Measurements from ENCODE around the gene ADARB2.

The ADARB2 gene

GRCh38 chr10:1491901-1492300 lies 245.4 kb downstream of the ADARB2 start:
- no peak overlapping the region for H3K9ac ChIP-seq (ENCODE audit: low read depth, low read length)
- no peaks in the 10 kb centered on the region for H3K9me3 ChIP-seq (ENCODE audit: control insufficient read depth, insufficient read depth, low read length)
- H3K4me1 ChIP-seq (ENCODE audit: insufficient read depth, low read length), result no peaks in the 10 kb centered on the region
- no peaks in the 10 kb centered on the region for H3K36me3 ChIP-seq (ENCODE audit: insufficient read depth, low read length)

- H3K4me1 ChIP-seq (ENCODE audit: insufficient read depth, low read length), result no peaks in the 10 kb centered on the region
- H3K36me3 ChIP-seq (ENCODE audit: insufficient read depth, low read length), result no peaks in the 10 kb centered on the region
- no peak overlapping the region for H3K9ac ChIP-seq (ENCODE audit: low read depth, low read length)
- no peaks in the 10 kb centered on the region; the same call in 1 of the 2 replicates for H3K9me3 ChIP-seq (ENCODE audit: control insufficient read depth, insufficient read depth, low read length)
Measured at GRCh38 chr10:1489801-1490200, 247.5 kb downstream of the ADARB2 start.

- Histone ChIP-seq H3K36me3 (ENCODE audit: insufficient read depth, low read length) (no peaks in the 10 kb centered on the region), H3K9ac (ENCODE audit: low read depth, low read length) (no peak overlapping the region), H3K9me3 (ENCODE audit: control insufficient read depth, insufficient read depth, low read length) (no peaks in the 10 kb centered on the region; the same call in 1 of the 2 replicates), H3K4me1 (ENCODE audit: insufficient read depth, low read length) (no peaks in the 10 kb centered on the region)
Measured at GRCh38 chr10:1488970-1489548, 248.3 kb downstream of the ADARB2 start.

GRCh38 chr10:1486841-1487687 lies 250.3 kb downstream of the ADARB2 start:
- Histone ChIP-seq H3K36me3 (ENCODE audit: insufficient read depth, low read length) (no peaks in the 10 kb centered on the region), H3K4me1 (ENCODE audit: insufficient read depth, low read length) (no peaks in the 10 kb centered on the region), H3K9me3 (ENCODE audit: control insufficient read depth, insufficient read depth, low read length) (no peaks in the 10 kb centered on the region; the same call in none of the 2 replicates), H3K9ac (ENCODE audit: low read depth, low read length) (no peak overlapping the region)

GRCh38 chr10:1485357-1485756 lies 252.0 kb downstream of the ADARB2 start:
- H3K4me1 ChIP-seq (ENCODE audit: insufficient read depth, low read length), result no peaks in the 10 kb centered on the region
- no peaks in the 10 kb centered on the region for H3K36me3 ChIP-seq (ENCODE audit: insufficient read depth, low read length)
- H3K9me3 ChIP-seq (ENCODE audit: control insufficient read depth, insufficient read depth, low read length), result no peaks in the 10 kb centered on the region; the same call in none of the 2 replicates
- no peak overlapping the region for H3K9ac ChIP-seq (ENCODE audit: low read depth, low read length)

GRCh38 chr10:1483826-1484225 lies 253.5 kb downstream of the ADARB2 start:
- Histone ChIP-seq H3K4me1 (ENCODE audit: insufficient read depth, low read length) (no peaks in the 10 kb centered on the region), H3K9ac (ENCODE audit: low read depth, low read length) (no peak overlapping the region), H3K36me3 (ENCODE audit: insufficient read depth, low read length) (no peaks in the 10 kb centered on the region), H3K9me3 (ENCODE audit: control insufficient read depth, insufficient read depth, low read length) (peaks cover 4% of the 10 kb centered on the region)

GRCh38 chr10:1483246-1483645 lies 254.1 kb downstream of the ADARB2 start:
- Histone ChIP-seq H3K9ac (ENCODE audit: low read depth, low read length) (no peak overlapping the region), H3K36me3 (ENCODE audit: insufficient read depth, low read length) (no peaks in the 10 kb centered on the region), H3K9me3 (ENCODE audit: control insufficient read depth, insufficient read depth, low read length) (peaks cover 9% of the 10 kb centered on the region), H3K4me1 (ENCODE audit: insufficient read depth, low read length) (no peaks in the 10 kb centered on the region)

GRCh38 chr10:1477578-1477977 lies 259.7 kb downstream of the ADARB2 start:
- H3K4me1 ChIP-seq (ENCODE audit: insufficient read depth, low read length), result peaks cover 4% of the 10 kb centered on the region; the same call in 1 of the 2 replicates
- peaks cover 9% of the 10 kb centered on the region for H3K9me3 ChIP-seq (ENCODE audit: control insufficient read depth, insufficient read depth, low read length)
- H3K9ac ChIP-seq (ENCODE audit: low read depth, low read length), result no peak overlapping the region
- no peaks in the 10 kb centered on the region for H3K36me3 ChIP-seq (ENCODE audit: insufficient read depth, low read length)

- peaks cover 9% of the 10 kb centered on the region for H3K9me3 ChIP-seq (ENCODE audit: control insufficient read depth, insufficient read depth, low read length)
- no peaks in the 10 kb centered on the region for H3K36me3 ChIP-seq (ENCODE audit: insufficient read depth, low read length)
- no peak overlapping the region for H3K9ac ChIP-seq (ENCODE audit: low read depth, low read length)
- H3K4me1 ChIP-seq (ENCODE audit: insufficient read depth, low read length), result peaks cover 4% of the 10 kb centered on the region; the same call in 1 of the 2 replicates
Measured at GRCh38 chr10:1476455-1476803, 260.9 kb downstream of the ADARB2 start.

GRCh38 chr10:1475771-1476454 lies 261.4 kb downstream of the ADARB2 start:
- Histone ChIP-seq H3K9ac (ENCODE audit: low read depth, low read length) (no peak overlapping the region), H3K9me3 (ENCODE audit: control insufficient read depth, insufficient read depth, low read length) (peaks cover 9% of the 10 kb centered on the region), H3K36me3 (ENCODE audit: insufficient read depth, low read length) (no peaks in the 10 kb centered on the region), H3K4me1 (ENCODE audit: insufficient read depth, low read length) (peaks cover 4% of the 10 kb centered on the region; the same call in 1 of the 2 replicates)

- Histone ChIP-seq H3K9me3 (ENCODE audit: control insufficient read depth, insufficient read depth, low read length) (peaks cover 9% of the 10 kb centered on the region), H3K36me3 (ENCODE audit: insufficient read depth, low read length) (no peaks in the 10 kb centered on the region), H3K4me1 (ENCODE audit: insufficient read depth, low read length) (peaks cover 4% of the 10 kb centered on the region; the same call in 1 of the 2 replicates), H3K9ac (ENCODE audit: low read depth, low read length) (no peak overlapping the region)
Measured at GRCh38 chr10:1475098-1475591, 262.2 kb downstream of the ADARB2 start.

GRCh38 chr10:1474376-1475097 lies 262.8 kb downstream of the ADARB2 start:
- Histone ChIP-seq H3K4me1 (ENCODE audit: insufficient read depth, low read length) (peaks cover 4% of the 10 kb centered on the region; the same call in 1 of the 2 replicates), H3K9me3 (ENCODE audit: control insufficient read depth, insufficient read depth, low read length) (peaks cover 9% of the 10 kb centered on the region), H3K36me3 (ENCODE audit: insufficient read depth, low read length) (no peaks in the 10 kb centered on the region), H3K9ac (ENCODE audit: low read depth, low read length) (no peak overlapping the region)

GRCh38 chr10:1473874-1474273 lies 263.5 kb downstream of the ADARB2 start:
- H3K36me3 ChIP-seq (ENCODE audit: insufficient read depth, low read length), result no peaks in the 10 kb centered on the region
- peaks cover 4% of the 10 kb centered on the region; the same call in 1 of the 2 replicates for H3K4me1 ChIP-seq (ENCODE audit: insufficient read depth, low read length)
- H3K9me3 ChIP-seq (ENCODE audit: control insufficient read depth, insufficient read depth, low read length), result peaks cover 6% of the 10 kb centered on the region; the same call in 1 of the 2 replicates
- no peak overlapping the region for H3K9ac ChIP-seq (ENCODE audit: low read depth, low read length)

Data from ES-I3 (cell line).